NCI-H128 (cell line): Measurements from ENCODE around the gene EMID1.
"Not testable (repeated sequence)": the region's sequence is repeated elsewhere in the genome, so short reads cannot be mapped to it uniquely, and the experiment has no call there.

Source experiments
- DNase-seq: peaks from one replicate; lab custom pipeline; 2025; ENCODE audit not compliant: unreplicated experiment; lab: John Stamatoyannopoulos, UW

The EMID1 gene

DNA sequence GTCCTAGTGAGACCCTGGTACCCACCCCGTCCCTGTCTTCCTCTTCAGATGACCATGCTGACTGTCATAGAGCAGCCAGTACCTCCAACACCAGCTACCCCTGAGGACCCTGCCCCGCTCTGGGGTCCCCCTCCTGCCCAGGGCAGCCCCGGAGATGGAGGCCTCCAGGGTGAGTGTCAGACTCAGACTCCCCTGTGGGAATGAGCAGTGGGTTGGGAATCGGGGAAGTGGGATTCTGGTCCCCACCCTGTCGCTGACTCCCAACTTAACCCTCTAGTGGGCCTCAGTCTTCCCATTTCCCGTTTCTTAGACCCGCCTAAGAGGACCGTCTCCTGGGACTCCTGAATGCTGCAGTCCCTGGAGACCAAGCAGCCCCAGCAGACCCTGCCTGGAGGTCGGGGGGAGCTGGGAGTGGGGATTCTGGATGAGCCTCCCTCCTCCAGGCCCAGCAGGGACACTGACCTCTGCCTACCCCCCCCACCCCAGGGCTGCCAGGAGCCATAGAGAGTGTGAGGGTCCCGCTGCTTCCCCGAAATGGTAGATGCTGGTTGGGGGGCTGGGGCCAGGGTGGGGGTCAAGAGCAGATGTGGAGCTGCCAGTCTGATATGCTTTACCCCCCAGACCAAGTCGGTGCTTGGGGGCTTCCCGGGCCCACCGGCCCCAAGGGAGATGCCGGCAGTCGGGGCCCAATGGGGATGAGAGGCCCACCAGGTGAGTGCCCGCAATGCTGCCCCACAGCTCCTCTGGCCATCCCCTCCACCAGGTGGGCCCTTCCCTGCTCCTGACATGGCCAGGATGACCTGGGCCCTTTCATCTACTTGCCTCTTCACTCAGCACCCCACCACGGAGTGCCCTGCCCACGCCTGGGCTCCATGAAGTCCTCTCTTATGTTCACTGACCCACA lies 25.5 kb downstream of the EMID1 start:
- DNase-seq, result no peak

DNA sequence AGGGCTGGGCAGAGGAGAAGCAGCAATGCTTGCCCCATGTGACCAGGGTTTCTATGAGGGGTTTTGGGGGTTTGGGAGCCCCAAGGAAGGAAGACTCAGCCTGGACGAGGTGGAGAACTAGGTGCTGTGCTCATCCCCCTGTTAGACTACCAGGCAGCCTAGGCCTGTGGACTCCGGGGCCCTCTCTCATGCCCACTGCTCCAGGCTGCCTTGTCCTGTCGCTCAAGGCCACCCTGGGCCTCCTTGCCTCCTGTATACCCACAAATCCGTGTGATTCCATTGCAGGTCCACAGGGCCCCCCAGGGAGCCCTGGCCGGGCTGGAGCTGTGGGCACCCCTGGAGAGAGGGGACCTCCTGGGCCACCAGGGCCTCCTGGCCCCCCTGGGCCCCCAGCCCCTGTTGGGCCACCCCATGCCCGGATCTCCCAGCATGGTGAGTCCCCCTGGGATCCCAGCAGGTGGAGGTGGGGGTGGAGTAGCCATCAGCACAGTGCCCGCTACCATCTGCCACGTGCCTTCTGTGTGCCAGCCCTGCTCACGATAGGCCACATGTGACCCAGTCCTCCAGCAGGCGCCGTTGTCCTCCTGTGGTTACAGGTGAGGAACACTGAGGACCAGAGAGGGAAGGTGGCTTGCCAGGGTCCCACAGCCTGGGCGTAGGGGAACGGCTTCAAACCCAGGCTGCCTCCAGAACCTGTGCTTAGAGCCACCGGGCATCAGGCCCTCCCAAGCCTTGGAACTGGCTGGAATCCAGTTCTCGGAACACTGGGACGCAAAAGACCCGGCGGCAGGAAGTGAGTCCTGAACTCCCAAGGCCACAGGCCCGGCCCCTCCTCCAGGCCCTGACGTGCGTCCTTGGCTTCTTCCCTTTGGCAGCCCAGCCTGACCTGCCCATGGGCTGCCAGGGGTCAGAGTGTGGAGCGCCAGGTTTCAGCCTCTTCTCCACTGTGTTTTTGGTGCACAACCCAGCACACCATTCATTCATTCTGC lies 26.6 kb downstream of the EMID1 start:
- DNase-seq, result no peak

DNA sequence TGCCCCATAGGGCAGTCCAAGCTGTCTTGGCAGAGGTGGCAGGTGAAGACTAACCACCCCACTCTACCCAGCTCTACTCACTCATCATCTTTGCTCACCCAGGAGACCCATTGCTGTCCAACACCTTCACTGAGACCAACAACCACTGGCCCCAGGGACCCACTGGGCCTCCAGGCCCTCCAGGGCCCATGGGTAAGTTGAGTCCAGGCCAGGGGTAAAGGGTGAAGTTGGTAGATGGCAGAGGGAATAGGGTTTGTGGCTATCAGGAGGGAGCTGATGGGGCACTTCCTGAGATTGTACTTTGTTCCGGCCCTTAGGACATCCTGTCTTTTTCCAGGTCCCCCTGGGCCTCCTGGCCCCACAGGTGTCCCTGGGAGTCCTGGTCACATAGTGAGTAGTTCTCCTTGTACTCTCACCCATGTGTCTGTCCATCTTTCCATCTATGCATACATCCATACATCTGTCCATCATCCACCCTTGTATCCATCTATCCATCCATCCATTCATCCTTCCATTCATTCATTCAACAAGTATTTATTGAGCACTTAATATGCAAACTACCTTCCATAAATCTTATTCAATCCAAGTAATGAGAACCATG lies 27.7 kb downstream of the EMID1 start:
- no peak for DNase-seq

DNA sequence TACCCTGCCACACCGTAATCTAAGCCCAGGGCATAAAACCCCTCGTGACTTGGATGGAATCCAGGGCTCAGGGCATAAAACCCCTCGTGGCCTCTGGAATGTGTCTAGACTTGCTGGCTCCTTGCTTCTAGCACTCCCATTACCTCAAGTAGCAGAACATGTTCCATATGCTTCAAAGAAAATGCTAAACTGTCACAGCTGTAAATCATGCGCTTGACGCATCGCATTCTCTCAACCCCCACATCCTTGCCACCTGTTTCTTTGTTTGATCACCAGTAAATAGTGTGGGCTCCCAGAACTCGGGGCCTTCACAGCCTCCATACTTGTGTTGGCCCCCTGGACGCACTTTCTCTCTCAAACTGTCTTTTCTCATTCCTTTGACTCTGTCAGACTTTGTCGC lies 34.8 kb downstream of the EMID1 start:
- DNase-seq, result not testable (repeated sequence)

DNA sequence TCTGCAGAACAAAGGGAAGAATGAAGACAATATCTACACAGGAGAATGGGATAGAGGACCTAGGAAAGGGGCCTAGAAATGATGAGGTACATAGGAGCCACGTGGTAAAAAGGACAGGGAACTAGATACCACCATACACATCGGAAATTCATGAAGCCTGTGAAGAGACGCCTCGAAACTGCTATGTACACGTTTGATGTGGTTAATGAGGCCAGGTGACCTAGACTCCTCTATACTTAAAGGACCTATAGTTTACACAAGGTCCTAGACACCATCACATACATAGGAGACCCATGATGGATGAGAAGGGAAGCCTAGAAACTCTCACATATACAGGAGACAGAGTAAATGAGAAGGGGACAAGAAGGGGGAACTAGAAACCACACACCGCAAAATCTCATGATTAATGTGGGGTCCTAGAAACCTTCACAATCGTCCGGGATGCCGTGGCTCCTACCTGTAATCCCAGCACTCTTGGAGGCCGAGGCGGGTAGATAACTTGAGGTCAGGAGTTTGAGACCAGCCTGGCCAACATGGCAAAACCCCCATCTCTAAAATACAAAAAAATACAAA lies 38.3 kb downstream of the EMID1 start:
- DNase-seq, result no peak

DNA sequence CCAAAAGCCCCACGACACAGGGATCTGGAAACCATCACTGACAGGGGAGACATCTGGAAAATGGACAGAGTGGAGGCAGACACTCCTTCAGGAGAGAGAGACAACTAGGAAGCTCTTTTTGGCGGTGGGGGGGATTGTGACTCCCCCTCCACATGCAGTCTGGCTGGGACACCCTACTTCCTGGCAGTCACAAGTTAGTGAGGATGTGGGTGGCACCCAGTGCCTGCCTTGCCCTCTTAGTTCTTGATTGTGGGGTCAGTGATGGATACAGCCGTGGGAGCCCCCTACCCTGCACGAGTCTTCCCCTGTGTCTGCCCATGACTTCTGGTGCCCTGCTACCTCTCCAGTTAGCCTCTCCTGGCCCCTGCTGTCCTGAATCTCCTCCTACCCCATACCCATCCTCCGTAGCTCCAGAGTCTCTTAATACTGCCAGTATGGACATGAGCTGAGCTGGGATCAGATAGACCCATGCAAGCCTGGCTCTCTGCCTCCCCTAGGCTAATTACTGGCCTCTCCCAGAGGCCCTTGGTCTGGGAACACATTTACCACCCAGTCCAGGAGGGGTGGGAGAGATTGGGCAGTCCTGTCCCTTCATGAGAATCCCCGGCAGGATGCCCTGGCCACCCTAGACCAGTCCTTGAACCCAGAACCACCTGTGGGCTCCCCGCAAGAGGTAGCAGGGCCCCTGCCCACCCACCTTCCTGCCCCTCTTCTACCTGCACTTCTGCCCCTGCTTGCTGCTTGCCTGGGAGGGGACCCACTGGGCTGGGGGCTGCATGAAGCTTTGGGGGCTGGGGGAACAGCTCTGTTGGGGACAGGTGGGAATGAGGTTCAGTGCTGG lies 39.3 kb downstream of the EMID1 start:
- no peak for DNase-seq

DNA sequence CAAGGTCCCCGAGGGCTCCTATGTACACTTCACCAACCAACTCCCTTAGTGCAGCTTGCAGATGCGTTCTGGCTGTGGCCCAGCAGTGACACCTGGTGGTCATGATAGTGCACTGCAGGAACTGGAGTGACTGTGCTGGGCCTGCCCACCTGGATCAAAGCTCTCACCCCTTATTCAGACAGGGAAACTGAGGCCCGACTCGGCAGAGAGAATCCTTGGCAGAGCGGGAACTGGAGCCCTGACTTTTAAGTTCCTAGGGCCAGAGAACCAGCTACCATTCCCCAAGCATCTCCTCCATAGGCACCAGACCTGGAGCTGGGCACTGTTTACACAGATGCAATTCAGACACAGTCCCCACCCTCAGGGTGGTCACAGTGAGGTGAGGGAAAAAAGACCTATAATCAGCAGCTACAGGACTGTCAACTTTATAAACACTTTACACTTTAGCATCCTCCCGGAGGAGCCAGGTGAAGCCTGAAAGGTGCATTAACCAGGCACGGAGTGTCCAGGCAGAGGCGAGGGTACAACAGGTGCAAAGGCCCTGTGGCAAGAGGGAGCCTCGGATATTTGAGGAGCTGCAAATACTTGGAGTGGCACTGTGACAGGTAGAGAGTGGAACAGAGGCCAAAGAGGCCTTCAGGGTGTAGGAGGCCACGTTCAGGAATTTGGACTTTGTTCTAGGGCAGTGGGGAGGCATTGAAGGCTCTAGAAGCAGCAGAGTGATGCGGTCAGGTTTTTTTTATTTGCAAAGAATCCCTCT lies 40.1 kb downstream of the EMID1 start:
- DNase-seq, result peak; percentile 24

DNA sequence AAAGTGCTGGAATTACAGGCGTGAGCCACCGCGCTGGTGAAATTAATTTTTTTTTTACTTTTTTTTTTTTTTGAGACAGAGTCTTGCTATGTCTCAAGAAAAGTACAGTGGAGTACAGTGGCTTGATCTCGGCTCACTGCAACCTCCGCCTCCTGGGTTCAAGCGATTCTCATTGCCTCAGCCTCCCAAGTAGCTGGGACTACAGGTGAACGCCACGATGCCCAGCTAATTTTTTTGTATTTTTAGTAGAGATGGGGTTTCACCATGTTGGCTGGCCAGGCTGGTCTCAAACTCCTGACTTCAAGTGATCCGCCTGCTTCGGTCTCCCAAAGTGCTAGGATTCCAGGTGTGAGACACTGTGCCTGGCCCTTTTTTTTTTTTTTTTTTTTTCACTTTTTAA lies 42.2 kb downstream of the EMID1 start:
- DNase-seq, result not testable (repeated sequence)

DNA sequence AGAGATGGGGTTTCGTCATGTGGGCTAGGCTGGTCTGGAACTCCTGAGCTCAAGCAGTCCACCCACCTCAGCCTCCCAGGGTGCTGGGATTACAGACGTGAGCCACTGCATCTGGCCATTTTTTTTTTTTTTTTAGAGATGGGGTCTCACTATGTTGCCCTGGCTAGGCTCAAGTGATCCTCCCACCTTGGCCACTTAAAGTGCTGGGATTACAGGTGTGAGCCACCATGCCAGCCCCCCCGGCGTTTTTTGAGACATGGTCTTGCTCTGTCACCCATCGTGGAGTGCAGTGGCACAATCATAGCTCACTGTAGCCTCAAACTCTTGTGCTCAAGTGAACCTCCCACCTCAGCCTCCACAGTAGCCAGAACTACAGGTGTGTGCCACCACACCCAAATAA lies 45.6 kb downstream of the EMID1 start:
- DNase-seq, result no peak

DNA sequence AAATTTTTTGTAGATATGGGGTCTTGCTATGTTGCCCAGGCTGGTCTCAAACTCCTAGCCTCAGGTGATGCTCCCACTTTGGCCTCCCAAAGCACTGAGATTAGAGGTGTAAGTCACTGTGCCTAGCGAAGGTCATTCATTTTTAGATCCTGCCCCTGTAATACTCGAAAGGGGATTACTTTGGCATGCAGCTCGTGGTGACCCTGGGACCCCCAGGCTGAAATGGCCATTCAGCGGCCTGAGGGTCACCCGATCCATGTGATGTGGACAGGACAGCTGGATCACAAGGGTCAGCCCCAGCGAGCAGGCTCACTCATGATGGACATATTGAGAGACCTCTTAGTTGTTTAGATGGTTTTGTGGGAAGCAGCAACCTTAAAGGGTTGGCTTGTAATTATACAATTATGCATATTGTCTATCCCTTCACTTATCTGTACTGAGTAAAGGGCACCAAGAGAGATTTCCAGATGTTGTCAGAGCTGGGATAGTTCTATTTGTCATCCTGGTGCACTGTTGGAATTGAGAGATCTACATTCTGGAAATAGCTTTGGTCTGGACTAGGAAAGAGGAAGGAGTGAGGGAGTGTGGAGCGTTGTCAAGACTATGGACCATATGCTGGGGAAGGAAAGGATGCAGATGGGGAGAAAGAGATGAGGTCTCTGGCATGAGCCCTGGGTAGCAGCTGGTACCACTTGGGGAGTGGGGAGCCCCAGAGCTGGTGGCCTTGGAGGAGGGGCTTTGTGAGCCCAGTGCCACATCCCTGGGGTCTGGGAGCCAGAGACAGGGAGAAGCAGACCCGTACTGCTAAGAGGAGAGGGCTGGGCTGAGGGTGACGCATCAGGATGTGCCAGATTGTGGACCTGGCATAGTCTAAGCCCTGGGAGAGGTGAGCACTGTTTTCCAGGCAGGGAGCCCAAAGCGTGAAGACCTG lies 46.5 kb downstream of the EMID1 start:
- no peak for DNase-seq

DNA sequence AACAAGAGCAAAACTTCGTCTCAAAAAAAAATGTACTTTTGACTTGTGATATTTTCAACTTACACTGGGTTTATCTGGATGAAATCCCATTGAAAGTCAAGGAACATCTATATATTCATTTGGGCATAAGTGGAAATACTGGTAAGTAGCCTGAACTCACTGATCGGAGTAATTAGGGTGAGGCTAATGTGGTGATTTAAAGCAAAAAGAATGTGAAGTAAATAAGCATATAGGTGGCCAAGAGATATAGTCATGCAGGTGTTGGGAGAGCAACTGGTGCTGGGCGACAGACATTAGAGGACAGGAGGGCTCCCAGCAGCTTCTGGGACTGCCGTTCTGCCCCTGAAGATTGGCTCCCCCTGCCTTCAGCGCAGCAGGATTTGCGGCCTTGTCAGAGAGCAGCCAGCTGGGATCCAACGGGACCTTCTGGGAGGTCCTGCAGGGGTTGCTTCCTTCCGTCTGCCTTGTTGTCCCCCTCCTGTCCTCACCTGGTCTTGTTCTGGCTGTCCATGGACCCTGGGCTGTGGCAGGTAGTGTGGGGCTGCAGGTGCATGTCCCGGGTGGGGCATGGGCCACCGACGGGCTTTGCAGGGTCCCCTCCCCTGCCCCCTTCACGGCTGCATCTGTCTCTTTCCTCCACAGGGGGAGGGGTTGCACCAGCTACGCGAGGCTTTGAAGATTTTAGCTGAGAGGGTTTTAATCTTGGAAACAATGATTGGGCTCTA lies 48.0 kb downstream of the EMID1 start:
- DNase-seq, result no peak

DNA sequence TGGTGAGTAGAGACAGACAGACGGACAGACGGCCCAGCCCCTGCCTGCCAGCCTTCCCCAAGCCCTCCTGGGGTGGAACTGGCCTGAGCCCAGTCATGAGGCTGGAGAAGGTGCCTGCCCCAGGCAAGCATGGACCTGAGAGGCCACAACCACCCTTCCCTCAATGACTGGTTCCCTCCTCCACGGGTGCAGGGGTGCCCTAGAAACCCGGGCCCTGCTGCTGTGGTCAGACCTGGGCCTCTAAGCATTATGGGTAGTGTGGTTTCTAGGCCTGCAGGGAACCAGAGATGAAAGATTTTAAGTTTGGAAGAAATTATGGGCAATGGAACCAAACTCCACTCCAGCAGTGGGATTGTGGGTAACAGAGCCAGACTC lies 48.6 kb downstream of the EMID1 start:
- no peak for DNase-seq

DNA sequence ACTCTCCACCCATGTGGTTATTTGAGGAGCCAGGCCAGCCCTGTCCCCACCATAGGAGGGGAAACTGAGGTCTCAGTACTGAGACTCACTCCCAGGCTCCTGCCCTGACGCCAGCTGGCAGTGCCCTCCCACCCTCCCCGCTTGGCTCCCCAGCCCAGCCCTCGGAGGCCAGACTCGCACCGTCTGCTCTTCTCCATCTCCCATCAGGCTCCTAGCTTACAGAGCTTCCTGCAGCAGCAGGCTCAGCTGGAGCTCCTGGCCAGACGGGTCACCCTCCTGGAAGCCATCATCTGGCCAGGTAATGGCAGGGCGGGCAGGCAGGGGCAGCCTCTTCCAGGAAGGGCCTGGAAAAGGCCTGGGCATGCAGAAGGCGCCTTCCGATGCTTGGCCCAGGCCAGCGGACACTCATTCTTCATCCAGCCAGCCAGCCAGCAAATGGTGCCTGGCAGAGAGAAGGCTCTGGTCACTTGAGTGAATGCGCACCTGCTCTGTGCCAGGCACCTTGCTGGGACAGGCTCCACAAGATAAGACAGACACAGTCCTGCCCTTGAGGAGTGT lies 49.4 kb downstream of the EMID1 start:
- DNase-seq, result no peak

DNA sequence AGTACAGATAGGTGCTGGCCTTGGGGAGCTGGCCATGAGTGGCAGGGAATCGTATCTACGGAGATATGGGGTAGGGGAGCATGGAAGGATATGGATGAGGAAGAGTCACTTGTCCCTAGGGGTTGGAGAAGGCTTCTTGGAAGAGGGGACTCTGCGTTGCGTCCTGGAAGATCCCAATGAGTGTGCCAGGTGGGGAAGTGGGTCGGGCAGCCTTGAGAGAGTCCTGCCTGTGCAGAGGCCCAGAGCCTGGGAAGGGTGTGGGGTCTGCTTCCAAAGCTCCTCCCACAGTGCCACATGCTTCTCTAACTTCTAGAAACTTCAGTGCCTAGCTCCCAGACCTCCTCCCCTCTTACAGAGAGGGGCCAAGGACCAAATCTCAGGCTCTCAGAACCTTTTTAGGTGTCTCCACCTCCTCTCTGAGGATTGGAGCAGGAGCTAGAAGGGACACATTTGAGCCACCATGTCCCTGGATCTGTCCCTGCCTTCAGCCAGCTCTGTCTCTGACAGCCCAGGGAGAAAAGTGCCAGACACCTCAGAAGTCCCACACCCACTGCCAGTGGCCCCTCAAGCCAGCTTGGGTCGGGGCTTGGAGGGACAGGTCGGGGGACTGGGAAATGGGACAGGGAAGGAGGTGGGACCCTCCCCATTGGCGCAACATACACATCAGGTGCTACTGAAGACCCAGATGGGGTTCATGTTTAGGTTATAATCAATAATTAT lies 51.1 kb downstream of the EMID1 start:
- DNase-seq, result no peak

DNA sequence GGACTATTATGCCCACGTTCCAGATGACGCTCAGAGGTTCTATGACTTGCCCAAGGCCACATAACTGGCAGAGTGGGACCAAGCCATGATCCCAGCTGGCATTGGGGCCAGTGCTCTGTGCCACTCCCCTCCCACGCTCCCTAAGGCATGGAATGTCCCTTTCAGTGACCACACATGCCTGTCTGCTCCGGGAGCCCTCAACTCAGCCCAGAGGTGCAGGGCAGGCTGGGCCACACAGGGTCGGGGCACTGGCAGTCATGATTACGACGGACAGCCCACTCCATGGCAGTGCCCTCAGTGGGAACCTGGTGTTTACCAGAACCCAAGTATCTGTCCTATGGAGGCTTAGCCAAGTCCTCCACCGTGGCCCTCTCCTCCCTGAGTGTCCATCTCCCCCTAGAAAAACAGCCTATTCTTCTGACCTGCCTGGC lies 52.1 kb downstream of the EMID1 start:
- no peak for DNase-seq

DNA sequence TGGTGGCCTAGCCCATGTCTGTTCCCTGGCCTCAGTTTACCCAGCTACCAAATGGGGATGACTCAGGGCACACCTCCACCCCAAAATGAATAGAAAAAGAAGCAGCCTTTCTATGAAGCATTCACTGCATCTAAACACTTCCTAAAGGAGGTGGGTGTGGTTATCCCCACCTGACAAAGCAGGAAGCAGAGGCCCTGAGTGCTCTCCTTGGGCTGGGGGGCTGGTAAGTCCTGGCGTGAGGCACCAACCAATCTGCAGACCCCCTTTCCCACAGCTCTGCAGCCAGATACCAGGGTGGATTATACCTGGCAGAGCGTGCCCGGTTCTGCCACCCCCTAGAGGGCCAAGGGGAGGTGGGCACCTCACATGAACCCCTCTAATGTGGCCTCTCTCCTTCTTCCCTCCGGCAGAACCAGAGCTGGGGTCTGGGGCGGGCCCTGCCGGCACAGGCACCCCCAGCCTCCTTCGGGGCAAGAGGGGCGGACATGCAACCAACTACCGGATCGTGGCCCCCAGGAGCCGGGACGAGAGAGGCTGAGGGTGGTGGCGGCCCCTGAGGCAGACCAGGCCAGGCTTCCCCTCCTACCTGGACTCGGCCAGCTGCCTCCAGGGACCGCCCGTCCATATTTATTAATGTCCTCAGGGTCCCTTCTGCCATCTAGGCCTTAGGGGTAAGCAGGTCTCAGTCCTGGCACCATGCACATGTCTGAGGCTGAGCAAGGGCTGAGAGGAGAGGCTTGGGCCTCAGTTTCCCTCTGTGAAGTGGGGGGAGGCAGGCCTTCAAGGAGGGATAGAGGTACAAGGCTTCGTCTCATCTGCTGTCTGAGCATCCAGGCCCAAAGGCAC lies 52.9 kb downstream of the EMID1 start:
- no peak for DNase-seq
